SU-DHL-6 (cell line): ENCODE data around the gene MEF2D.

Source experiments
- H2AFZ ChIP-seq: fragments of 200-600 bp; sonication (generic); 2 replicates; pipeline ENCODE4 v1.6.1; 2014; ENCODE audit warnings: low read depth, mild to moderate bottlenecking, moderate library complexity, mixed read lengths, antibody characterized with exemption, low read length; ENCODE audit not compliant: severe bottlenecking
- H3F3A ChIP-seq: fragments of 200-600 bp; shearing (Covaris generic); 2 replicates; pipeline ENCODE4 v1.6.0; 2016; ENCODE audit warnings: antibody characterized with exemption, mild to moderate bottlenecking; ENCODE audit not compliant: insufficient read depth
- H3K27ac ChIP-seq: fragments of 200-600 bp; sonication (generic); 2 replicates; pipeline ENCODE4 v1.5.1; 2016; ENCODE audit warnings: low read depth, mild to moderate bottlenecking, low read length, moderate library complexity, mixed read lengths
- H3K27me3 ChIP-seq: fragments of 200-600 bp; sonication (generic), shearing (Covaris generic); 2 replicates; pipeline ENCODE4 v1.6.0; 2014; ENCODE audit warnings: mild to moderate bottlenecking, low read length
- H3K36me3 ChIP-seq: fragments of 200-600 bp; sonication (generic); 2 replicates; pipeline ENCODE4 v1.6.1; 2014; ENCODE audit warnings: mild to moderate bottlenecking, low read length, mixed read lengths
- H3K4me2 ChIP-seq: fragments of 300-600, 200-600 bp; shearing (Covaris generic), sonication (generic); 2 replicates; pipeline ENCODE4 v1.6.0; 2014; ENCODE audit warnings: low read length, low read depth, mild to moderate bottlenecking; ENCODE audit not compliant: poor library complexity, severe bottlenecking
- H3K4me3 ChIP-seq: fragments of 200-600 bp; sonication (generic); 2 replicates; pipeline ENCODE4 v1.5.1; 2014; ENCODE audit warnings: antibody characterized with exemption, low read length, mild to moderate bottlenecking, mixed read lengths; ENCODE audit not compliant: insufficient read depth, poor library complexity, severe bottlenecking
- H3K79me2 ChIP-seq: fragments of 200-600 bp; sonication (generic); 2 replicates; pipeline ENCODE4 v1.6.1; 2014; ENCODE audit warnings: mild to moderate bottlenecking, low read length, moderate library complexity; ENCODE audit not compliant: insufficient read depth
- H3K9ac ChIP-seq: fragments of 200-600 bp; sonication (generic); 2 replicates; pipeline ENCODE4 v1.7.0; 2014; ENCODE audit warnings: mild to moderate bottlenecking, low read length
- H3K9me2 ChIP-seq: fragments of 200-600 bp; sonication (generic); replicated peaks from 2 replicates; pipeline ENCODE4 v1.6.1; 2014; ENCODE audit warnings: low read length; ENCODE audit not compliant: insufficient read depth
- H3K9me3 ChIP-seq: fragments of 200-600 bp; sonication (generic); 2 replicates; pipeline ENCODE4 v1.6.1; 2014; ENCODE audit warnings: low read length, mixed read lengths; ENCODE audit not compliant: insufficient read depth
- H4K20me1 ChIP-seq: fragments of 200-600 bp; sonication (generic); 2 replicates; pipeline ENCODE4 v1.6.1; 2014; ENCODE audit warnings: low read depth, mild to moderate bottlenecking, antibody characterized with exemption, low read length, moderate library complexity, mixed read lengths
- EZH2phosphoT487 ChIP-seq: fragments of 200-600 bp; sonication (generic), shearing (Covaris generic); conservative IDR thresholded peaks from 2 replicates; pipeline ENCODE4 v1.6.1; 2018; ENCODE audit warnings: mild to moderate bottlenecking, antibody characterized with exemption, low read length, moderate library complexity, mixed read lengths
- TF ChIP-seq, protein P1 (sequence below): fragments of 200-600 bp; sonication (generic); IDR thresholded peaks from one replicate; pipeline ENCODE4 v1.5.1; 2017; ENCODE audit warnings: antibody characterized with exemption, mild to moderate bottlenecking, low read length, moderate library complexity; ENCODE audit not compliant: insufficient read depth, poor library complexity, severe bottlenecking

MEF2D gene

DNA sequence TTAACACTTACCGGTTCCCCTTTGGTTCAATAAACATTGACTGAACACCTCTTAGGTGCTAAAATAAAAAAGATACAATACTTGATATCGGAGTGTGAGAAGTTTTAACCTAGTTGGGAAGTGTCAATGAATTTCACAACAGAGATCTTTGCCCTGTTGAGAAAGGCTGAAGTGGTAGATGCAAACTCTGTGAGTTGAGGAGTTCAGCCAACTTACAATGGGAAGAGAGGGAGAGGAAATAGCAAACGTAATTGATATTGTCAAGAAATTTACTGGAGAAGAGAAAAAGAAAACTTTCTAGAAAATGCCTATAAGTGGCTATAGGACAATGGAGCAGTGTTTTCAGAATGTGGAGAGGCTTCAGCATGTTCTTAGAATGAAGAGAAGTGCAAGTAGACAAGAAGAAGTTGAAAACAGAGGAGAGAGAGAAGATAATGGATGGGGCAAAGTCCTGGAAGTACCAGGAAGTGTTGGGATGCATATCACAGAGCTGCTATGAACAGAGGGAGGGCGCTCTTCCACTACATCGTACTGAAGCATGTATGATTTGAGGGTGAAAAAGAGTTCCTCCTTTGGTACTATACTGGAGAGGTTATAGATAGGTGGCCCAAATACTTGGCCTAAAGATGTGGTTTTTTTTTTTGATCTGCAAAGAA, 48.9 kb downstream of the MEF2D start:
- TF ChIP-seq, protein P1, sequence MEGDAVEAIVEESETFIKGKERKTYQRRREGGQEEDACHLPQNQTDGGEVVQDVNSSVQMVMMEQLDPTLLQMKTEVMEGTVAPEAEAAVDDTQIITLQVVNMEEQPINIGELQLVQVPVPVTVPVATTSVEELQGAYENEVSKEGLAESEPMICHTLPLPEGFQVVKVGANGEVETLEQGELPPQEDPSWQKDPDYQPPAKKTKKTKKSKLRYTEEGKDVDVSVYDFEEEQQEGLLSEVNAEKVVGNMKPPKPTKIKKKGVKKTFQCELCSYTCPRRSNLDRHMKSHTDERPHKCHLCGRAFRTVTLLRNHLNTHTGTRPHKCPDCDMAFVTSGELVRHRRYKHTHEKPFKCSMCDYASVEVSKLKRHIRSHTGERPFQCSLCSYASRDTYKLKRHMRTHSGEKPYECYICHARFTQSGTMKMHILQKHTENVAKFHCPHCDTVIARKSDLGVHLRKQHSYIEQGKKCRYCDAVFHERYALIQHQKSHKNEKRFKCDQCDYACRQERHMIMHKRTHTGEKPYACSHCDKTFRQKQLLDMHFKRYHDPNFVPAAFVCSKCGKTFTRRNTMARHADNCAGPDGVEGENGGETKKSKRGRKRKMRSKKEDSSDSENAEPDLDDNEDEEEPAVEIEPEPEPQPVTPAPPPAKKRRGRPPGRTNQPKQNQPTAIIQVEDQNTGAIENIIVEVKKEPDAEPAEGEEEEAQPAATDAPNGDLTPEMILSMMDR, result no peak
- no peak for TF ChIP-seq EZH2phosphoT487
- Histone ChIP-seq H4K20me1 (no peaks in the 10 kb centered on the region), H3K36me3 (no peaks in the 10 kb centered on the region), H3K9me2 (no peaks in the 10 kb centered on the region), H3K27ac (no peak overlapping the region), H2AFZ (no peak overlapping the region), H3F3A (no peaks in the 10 kb centered on the region), H3K9ac (no peak overlapping the region), H3K79me2 (no peaks in the 10 kb centered on the region), H3K4me3 (no peak overlapping the region), H3K9me3 (no peaks in the 10 kb centered on the region), H3K27me3 (no peaks in the 10 kb centered on the region), H3K4me2 (no peak overlapping the region)

DNA sequence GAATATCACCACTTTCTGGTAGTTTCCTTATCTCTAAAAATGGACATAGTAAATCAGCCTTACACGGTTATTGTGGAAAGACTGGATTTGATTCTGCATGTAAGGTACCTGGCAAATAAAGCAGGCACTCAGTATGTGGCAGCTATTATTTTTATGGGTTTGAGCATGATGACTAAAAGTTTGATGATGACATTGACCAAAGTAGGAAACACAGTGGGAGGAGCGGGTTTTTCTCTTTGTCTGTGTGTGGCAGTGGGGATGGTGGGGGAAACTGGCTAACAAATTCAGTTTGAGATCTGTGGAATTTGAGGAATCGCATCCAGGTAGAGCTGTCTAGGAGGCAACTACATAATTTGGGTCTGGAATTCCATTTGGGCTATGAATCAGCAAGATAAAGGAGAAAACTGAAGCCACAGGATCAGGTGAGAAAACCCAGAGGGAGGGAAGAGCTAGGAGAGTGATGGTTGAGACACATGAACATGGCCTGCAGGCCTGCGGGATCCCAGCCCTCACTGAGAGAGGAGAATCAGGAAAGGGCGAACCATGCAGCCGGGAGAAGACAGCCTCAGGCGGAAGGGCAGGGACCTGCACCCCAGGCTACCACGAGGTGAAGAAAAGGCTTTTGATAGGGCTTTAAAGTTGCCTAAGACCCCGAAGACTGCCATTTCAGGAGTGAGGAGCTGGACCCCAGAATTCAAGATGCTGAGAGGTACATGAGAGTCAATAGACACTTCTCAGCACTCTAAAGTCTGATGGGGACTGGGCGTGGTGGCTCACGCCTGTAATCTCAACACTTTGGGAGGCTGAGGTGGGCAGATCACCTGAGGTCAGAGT, 52.2 kb downstream of the MEF2D start:
- TF ChIP-seq EZH2phosphoT487, result no peak
- TF ChIP-seq, protein P1, result no peak
- Histone ChIP-seq H3K27ac (no peak overlapping the region), H3K9ac (no peak overlapping the region), H3K79me2 (no peaks in the 10 kb centered on the region), H3K9me3 (no peaks in the 10 kb centered on the region), H3K27me3 (no peaks in the 10 kb centered on the region), H2AFZ (no peak overlapping the region), H3K4me2 (no peak overlapping the region), H3K4me3 (no peak overlapping the region), H3K9me2 (no peaks in the 10 kb centered on the region), H3F3A (no peaks in the 10 kb centered on the region), H3K36me3 (no peaks in the 10 kb centered on the region), H4K20me1 (no peaks in the 10 kb centered on the region)

DNA sequence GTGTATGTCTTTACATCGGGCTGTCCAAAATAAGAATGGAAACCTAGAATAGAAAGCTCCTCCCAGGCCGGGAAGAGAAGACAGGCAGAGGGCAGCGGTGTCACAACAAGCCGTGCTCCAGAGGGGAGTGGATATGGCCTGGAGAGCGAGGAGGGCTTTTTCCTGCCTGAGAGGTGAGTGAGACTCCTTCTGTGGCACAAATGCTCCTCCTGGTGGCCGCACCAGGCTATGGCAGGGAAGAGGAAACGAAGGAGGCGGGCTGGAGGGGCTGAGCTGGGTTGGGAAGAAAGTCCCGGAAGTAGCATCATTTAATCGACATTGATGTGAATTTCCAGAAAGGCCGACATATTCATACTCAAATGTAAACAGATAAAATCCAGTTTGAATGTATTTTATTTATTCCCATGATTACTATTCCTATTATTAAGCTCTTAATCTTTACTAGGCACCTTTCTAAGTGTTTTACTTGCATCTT, 54.7 kb downstream of the MEF2D start:
- no peaks in the 10 kb centered on the region for H3K79me2 ChIP-seq
- no peaks in the 10 kb centered on the region for H4K20me1 ChIP-seq
- no peak overlapping the region for H3K4me2 ChIP-seq
- no peak for TF ChIP-seq EZH2phosphoT487
- TF ChIP-seq, protein P1, result peak; percentile 86
- H3K27ac ChIP-seq, result no peak overlapping the region
- no peaks in the 10 kb centered on the region for H3K36me3 ChIP-seq
- H3F3A ChIP-seq, result no peaks in the 10 kb centered on the region
- H3K9me2 ChIP-seq, result no peaks in the 10 kb centered on the region
- H3K9me3 ChIP-seq, result no peaks in the 10 kb centered on the region
- H3K27me3 ChIP-seq, result no peaks in the 10 kb centered on the region
- no peak overlapping the region for H3K4me3 ChIP-seq
- H3K9ac ChIP-seq, result no peak overlapping the region
- H2AFZ ChIP-seq, result peak overlapping the region; percentile 20
